GM18870 (cell line): ENCODE measurements around the gene CC2D2B.
A peak's percentile ranks its signal among the peaks of the same experiment; 100 is the strongest.
"Not testable (repeated sequence)": the region's sequence is repeated elsewhere in the genome, so short reads cannot be mapped to it uniquely, and the experiment has no call there.

ENCODE experiments used
- ATAC-seq: cut with Tn5 transposase; IDR thresholded peaks from one replicate; pipeline ENCODE4 v1.9.1; 2021; ENCODE audit warnings: moderate library complexity; ENCODE audit not compliant: unreplicated experiment

The CC2D2B gene

DNA sequence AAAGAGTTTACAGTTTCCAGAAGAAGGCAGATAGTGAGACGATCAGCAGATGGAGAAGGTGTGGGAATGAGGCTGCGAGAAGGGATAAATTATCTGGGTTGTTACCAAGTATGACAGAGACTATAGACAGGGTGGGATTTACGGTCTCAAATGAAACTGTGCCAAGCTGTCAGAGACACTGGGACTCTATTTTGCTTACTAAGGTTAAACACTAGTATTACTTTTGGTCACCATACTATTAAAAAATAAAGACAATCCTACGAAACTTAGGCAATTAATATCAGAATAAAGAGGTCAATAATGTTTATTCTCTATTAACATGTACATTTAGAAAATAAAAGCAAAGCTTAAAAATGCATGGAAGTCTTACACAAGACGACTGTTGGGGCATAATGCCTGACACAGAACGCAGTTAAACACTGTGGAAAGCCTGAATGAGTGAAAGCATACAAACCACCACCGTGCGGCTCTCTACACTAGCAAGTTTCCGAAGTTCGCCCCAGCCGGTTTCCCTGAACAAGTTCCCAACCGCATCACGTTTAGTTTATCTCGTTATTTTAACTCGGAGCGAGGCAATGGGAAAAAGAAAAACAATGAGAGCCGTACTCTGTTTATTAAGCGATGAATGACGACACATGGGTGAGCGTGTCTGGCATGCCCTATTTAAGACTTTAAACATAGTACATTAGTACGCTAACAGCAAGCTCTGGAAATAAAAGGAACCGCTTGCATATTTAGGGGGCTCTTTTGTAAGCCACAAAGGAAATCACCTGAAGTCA, 909 bp upstream of the CC2D2B start:
- ATAC-seq = peak; percentile 32

DNA sequence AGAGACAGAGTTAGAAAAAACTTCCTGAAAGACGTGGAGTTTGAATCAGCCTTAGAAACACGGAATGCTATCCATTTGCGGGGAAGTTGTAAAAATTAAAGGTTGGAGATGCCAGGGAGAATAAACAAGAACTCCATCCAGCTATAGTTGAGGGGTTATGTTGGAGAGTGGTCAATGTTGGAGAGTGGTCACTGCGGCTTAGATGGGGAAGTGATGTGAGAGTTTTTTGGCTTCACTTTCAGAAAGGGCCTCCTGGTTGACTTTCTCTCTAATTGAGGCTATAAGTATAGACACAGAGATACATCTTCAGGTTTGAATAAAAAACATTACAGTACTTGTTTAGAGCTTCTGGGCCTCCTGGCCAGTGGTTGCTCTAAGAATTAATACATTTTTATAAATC, 675 bp downstream of the CC2D2B start:
- no peak for ATAC-seq

DNA sequence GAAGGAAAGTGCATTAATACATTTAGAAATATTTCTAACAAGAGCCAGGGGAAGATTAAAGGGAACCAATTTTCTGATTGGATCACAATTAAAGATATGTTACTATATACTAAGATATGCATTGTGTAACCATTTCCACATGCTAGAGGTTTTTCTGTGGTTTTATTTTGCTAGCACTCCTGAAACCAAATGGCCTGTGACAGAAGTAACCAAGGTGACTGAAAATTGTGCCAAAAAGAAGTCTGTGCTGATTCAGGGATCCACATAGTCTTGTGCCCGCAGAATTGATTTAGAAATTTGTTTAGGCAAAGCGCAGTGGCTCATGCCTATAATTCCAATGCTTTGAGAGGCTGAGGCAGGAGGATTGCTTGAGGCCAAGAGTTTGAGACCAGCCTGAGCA, 1.8 kb downstream of the CC2D2B start:
- no peak for ATAC-seq

DNA sequence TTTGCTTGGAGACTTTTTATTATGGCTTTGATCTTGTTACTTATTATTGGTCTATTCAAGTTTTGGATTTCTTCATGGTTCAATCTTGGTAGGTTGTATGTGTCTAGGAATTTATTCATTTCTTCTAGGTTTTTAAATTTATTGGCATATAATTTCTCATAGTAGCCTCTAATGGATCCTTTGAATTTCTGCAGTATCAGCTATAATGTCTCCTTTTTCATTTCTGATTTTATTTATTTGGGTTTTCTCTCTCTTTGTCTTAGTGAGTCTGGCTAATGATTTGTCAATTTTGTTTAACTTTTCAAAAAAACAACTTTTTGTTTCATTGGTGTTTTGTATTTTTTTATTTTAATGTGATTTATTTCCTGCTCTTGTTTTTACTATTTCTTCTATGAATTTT, 8.3 kb downstream of the CC2D2B start:
- ATAC-seq = not testable (repeated sequence)

DNA sequence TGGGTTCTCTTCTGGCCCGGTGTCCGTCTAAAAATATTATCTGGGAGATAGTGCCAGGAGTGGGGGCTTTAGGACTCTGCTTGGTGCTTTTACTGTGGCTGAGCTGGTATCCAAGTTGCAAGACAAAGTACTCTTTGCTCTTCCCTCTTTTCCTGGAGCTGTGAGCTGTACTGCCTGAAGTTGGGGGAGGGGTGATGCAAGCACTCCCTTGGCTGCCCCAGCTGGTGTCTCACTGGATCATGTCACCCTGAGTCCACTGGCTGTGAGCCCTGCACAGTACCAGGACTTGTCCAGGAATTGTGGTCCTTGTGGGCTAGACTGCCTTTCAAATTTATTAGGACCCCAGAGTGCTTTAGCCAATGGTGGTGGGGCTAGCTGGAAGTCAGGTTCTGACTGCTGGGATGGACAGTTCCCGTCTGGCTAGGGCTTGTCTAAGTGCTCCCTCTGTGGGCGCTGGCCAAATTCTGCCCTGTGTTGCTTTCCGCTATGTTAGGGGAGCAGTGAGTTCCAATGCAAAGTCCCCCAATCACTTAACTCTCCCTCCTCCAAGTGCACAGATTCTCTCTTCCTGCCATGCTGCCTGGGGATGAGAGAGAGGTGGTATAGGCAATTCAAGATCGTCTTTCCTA, 13.1 kb downstream of the CC2D2B start:
- ATAC-seq = no peak

DNA sequence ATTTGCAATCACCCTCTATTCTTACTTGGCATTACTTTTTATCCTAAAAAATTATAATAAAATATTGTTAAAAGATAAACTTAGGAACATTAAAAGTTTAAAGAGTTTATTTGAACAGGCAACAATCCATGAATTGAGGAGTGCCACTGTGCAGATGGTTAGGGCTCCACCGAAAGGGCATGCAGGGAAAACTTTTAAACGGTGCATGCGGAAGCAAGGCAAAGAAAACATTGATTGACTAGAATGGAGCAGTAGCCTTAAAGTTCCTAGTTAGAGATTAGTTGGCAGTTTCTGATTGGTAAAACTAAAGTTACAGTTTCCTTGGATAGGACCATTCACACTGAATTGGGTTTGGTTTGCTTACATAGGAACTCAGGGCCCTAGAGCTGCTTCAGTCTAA, 17.3 kb downstream of the CC2D2B start:
- ATAC-seq = no peak

DNA sequence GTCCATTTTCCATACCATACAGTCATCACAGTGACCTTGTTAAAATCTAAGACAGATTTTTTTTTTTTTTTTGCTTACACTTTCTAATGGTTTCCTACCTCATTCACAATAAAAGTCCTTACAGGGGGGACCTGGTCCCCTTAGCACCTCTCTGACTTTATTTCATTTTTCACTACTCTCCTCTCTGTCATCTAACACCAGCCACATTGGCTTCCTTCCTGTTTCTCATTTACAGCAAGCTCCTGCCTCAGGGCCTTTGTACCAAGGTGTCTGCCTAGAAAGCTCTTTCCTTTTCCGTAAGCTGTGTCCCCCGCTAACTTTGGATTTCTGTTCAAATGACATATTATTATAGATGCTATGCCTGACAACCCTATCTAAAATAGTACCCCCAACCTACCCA, 27.7 kb downstream of the CC2D2B start:
- no peak for ATAC-seq

DNA sequence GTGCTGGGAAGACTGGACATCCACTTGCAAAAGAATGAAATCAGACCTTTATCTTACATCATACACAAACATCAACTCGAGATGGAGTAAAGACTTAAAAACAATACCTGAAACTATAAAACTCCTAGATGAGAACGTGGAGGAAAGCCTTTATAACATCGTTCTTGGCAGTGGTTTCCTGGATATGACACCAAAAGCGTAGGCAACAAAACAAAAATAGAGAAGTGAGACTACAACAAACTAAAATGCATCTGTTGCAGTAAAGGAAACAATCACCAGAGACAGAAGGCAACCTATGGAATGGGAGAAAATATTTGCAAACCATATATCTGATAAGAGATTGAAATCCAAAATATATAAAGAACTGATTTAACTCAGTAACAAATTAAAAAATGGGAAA, 33.3 kb downstream of the CC2D2B start:
- no peak for ATAC-seq

DNA sequence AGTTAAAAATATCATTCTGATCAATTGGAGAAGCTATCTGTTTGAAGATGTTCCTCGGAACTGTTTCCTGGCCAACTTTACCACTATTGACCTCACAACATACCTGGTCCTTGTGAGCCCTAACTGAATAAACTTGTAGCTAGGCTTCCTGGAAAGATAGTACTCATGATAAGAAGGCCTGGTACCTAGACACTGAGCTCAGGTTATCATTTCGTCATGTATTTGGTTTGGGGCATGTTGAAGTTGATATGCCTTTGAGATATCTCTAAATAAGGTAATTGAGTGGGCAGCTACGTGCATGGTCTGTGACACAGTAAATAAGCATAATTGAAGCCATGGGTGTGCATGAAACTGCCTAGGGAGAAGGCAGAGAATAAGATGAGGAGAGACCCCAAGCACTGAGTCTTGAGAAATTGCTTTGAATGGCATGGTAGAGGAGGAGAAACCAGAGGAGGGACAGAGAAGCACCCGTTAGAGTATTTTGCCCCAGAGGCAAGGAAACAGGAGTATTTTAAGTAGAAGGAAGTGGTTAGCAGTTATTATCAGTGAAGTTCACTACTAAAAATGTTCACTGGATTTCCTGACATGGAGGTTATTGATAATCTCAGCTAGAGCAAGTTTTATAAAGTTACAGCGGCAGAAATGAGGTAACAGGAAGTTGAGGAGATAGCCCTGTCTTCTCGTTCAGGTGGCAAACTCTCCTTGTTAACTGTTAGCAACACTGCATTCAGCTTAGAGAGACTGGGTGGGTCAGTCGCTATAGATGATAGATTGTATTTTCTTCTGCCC, 55.6 kb downstream of the CC2D2B start:
- no peak for ATAC-seq

DNA sequence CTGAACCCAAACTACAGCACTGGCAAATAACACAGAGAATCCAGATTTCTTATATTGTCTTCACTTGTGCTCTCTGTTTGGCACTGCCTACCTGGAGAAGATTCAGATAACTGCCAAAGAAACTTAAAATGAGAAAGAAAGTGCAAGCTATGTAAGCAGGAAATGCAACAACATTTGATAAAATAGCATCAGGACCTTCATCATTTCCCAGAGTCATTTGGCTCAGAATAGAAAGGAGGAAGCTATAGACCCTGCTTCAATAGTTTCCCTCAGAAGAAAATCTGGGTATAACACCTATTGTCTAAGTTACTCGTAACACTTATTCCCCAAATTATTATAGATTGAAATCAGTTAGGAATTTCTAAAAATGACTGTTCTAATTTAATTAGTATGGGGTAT, 56.2 kb downstream of the CC2D2B start:
- ATAC-seq = no peak

DNA sequence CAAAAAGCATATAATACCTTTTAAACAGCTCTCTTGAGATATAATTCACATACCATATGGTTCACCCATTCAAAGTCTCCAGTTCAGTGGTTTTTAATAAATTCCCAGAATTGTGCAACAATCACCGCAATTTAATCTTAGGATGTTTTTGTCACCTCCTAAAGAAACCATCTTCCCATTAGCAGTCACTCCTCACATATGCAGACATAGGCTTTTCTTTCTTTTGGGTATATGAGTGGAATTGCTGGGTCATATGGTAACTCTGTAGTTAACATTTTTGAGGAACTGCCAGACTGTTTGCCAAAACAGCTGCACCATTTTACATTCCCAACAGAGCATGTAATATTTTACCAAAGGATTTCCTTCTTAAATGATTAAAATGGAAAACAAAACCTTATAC, 57.0 kb downstream of the CC2D2B start:
- no peak for ATAC-seq

DNA sequence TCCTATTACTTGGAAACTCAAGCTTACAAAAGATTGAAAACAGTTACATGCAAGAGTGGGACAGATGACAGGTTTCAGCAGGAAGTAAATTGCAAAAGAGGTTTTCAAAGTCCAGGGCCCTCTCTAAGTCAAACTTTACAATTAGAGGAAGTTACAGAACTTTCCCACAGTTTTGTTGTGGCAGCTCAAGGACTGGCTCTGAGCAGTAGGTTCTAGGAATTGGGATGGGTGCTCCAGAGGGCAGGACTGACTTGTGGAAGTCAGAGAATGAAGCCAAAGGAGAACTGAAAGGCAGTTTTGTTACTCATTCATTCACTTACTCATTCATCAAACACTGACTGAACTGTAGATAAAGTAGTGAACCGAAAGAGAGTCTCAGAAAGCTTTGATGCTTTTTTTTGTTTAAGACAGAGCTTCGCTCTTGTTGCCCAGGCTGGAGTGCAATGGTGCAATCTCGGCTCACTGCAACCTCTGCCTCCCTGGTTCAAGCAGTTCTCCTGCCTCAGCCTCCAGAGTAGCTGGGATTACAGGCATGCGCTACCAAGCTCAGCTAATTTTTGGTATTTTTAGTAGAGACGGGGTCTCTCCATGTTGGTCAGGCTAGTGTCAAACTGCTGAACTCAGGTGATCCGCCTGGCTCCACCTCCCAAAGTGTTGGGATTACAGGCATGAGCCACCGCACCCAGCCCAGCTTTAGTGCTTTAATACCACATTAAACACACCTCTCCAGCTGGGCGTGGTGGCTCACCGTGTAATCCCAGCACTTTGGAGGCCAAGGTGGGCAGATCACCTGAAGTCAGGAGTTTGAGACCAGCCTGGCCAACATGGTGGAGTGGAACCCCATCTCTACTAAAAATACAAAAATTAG, 68.8 kb downstream of the CC2D2B start:
- ATAC-seq = no peak

DNA sequence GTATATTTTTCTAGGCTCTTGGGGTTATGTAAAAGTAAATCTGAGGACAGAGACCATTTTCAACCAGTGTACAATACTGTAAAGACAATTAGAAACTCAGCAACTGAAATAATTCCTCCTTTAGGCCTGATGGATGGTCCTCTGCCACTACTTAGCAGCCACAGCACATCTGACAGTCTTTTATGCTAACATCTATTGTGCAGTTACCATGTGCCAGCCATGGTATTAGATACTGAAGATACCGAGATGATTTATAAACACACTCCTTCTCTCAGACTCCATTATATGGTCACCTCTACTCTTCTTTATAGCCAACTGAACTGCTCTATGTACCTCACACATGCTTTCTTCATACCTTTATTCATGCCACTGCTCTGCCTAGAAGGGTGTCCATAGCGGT, 74.4 kb downstream of the CC2D2B start:
- no peak for ATAC-seq

DNA sequence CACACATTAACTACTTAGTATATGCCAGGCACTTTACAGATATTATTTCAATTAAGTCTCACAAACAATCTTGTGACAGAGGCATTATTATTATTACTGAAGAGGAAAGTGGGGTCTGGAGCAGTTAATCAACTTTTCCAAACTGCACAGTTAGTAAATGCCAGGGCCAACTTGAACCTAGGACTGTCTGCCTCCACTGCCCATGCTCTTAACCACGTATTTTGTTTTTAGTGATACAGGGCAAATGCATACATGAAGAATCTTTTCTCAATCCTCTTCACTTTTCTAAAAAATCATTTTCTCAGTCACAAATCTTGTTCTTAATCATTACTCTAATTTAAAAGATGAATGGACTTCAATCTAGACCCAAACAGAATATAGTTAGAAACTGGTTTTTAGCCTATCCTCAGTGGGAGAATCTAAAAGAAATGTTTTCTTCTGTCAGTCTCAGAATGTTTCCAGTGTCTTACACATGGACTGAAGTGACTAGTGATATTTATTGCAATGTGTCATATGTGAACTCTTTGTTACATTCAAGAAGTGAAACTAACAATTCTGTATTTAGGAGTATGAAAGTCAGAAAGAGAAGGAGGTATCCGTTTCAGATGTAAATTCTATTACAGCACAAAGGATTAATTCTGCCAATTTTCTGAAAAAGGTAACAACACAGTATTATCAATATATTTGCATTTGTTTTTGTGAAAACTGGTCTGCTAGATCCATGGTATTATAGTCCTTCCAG, 80.1 kb downstream of the CC2D2B start:
- ATAC-seq = peak; percentile 98

DNA sequence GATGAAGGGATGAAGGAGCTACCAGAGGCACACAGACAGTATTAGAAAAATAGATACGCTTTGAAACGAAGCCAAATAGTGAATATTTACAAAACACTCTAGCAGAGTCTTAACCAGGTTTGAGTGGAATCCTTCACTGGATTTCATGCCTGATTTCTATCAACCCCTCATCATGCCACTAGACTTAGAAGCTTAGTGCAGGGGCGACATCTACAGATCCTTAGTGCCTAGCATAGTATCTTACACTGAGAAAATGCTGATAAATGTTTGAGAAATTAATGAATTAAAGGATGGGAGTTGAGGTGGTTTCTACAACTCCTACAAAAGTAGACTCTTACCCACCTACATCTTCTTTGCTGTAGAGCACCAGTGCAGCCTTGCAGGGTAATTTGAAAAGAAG, 80.9 kb downstream of the CC2D2B start:
- ATAC-seq = no peak

DNA sequence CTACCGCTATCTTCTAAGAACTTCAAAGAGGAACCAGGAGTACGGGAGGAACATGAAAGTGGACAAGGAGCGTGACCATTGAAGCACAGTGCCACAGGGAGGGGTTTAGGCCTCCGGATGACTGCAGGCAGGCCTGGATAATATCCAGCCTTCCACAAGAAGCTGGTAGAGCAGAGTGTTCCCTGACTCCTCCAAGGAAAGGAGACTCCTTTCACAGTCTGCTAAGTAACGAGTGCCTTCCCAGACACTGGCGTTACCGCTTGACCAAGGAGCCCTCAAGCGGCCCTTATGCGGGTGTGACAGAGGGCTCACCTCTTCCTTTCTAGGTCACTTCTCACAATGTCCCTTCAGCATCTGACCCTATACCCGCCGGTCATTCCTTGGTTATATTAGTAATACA, 86.6 kb downstream of the CC2D2B start:
- not testable (repeated sequence) for ATAC-seq

DNA sequence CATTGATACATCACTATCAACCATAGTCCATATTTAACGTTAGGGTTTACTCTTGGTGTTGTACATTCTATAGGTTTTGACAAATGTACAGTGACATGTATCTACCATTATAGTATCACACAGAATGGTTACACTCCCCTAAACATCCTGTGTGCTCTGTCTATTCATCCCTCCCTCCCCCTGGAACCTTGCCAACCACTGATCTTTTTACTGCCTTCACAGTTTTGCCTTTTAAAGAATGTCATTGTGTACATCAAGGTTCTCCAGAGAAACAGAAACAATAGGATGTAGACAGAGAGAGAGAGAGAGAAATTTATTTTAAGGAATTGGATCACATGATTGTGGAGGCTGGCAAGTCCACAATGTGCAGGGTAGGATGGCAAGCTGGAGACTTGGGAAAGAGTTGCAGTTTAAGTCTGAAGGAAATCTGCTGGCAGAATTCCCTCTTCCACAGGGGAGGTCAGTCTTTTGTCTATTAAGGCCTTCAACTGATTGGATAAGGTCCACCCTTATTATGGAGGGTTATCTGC, 90.5 kb downstream of the CC2D2B start:
- no peak for ATAC-seq

DNA sequence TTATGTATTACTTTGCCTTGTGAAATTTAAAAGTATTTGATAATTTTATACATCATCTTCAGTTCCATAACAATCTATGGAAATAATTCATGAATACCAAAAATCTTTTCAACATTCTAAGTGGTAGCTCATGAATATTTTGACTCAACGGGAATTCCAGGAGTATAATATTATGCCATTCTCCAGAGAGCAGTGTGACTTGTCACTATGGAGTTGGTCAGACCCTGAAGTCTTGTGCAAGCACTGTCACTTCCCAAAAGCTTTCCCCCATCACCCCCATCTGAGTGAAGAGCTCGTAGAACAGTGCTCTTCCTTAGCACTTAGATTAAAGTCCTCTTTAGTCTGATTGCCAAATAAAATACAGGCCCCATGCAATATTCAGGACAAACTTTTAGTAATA, 106.2 kb downstream of the CC2D2B start:
- ATAC-seq = no peak

DNA sequence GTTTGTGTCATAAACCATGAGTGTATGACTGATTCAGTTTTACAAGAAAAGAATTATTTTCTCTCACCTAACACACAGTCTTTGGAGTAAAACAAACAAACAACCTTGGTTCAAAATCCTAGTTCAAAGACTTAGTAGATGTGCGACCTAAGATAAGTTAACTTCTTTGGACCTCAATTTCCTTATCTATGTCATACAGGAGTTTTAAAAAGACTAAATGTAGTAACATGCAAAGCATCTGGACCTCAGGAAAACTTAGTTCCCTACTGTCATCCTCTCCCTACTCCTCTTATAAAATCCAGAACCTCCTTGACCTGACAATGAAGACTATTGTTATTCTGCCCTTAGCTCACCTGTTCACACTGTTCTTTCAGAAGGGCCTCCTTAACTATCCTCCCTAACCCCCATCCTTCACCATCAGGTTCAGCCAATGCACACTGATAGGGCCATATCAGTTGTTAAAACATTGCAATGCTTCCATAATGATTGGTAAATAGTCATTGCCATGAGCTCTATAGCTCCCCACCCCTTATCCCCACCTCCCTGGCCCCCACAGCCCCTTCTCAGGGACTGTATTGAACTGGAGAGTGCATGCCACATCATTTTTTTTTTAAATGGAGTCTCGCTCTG, 106.8 kb downstream of the CC2D2B start:
- no peak for ATAC-seq
